Testis (tissue), 2 donors: ENCODE measurements around the gene ARF3.

Source experiments
- POLR2A ChIP-seq: fragments of 450-650 bp; IDR thresholded peaks from one replicate; pipeline ENCODE4 v1.6.1; 2017; ENCODE audit warnings: antibody characterized with exemption, mild to moderate bottlenecking, moderate library complexity
- TF ChIP-seq, protein P1 (sequence below), 3 experiments: fragments of 450-650 bp in 2 of 3; fragments of 200-600 bp in 1 of 3; sonication (generic) in 1 of 3; IDR thresholded peaks; one replicate each; pipeline ENCODE4 v1.5.1; 2016 to 2019; ENCODE audit warnings: antibody characterized with exemption in 3 of 3, mild to moderate bottlenecking in 2 of 3, moderate library complexity in 1 of 3

DNA sequence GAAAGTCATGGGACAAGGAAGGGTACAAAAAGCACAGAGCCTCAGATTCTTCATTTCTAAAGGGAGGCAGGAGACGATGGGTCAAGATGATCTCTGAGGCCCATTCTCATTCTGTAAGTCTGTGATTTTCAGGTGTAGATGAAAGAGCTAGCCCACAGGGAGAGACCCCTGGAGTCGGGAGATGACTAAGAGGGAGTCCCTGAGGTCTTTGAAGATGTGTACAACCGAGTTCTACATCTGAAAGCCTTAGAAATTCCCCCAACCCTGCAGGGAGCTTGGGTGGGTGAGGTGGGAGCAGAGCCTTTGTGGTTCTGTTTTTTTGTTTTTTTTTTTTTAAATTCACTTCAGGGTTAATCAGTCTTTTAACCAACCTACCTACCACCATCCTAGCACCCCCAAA is 11.2 kb upstream of the ARF3 start:
- TF ChIP-seq, protein P1, sequence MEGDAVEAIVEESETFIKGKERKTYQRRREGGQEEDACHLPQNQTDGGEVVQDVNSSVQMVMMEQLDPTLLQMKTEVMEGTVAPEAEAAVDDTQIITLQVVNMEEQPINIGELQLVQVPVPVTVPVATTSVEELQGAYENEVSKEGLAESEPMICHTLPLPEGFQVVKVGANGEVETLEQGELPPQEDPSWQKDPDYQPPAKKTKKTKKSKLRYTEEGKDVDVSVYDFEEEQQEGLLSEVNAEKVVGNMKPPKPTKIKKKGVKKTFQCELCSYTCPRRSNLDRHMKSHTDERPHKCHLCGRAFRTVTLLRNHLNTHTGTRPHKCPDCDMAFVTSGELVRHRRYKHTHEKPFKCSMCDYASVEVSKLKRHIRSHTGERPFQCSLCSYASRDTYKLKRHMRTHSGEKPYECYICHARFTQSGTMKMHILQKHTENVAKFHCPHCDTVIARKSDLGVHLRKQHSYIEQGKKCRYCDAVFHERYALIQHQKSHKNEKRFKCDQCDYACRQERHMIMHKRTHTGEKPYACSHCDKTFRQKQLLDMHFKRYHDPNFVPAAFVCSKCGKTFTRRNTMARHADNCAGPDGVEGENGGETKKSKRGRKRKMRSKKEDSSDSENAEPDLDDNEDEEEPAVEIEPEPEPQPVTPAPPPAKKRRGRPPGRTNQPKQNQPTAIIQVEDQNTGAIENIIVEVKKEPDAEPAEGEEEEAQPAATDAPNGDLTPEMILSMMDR (IDR thresholded peaks at IDR 0.05): no peak
- TF ChIP-seq POLR2A: no peak
